Measurements from ENCODE around the gene TMEM204. TPM values are rescaled to one million over a fixed set of nuclear protein-coding genes. Genes with fewer than 3 reads are reported as not detected.

The TMEM204 gene
- polyA plus RNA-seq, 2 of the 4 experiments (the other 2 are of a cell fraction), result not detected

DNA sequence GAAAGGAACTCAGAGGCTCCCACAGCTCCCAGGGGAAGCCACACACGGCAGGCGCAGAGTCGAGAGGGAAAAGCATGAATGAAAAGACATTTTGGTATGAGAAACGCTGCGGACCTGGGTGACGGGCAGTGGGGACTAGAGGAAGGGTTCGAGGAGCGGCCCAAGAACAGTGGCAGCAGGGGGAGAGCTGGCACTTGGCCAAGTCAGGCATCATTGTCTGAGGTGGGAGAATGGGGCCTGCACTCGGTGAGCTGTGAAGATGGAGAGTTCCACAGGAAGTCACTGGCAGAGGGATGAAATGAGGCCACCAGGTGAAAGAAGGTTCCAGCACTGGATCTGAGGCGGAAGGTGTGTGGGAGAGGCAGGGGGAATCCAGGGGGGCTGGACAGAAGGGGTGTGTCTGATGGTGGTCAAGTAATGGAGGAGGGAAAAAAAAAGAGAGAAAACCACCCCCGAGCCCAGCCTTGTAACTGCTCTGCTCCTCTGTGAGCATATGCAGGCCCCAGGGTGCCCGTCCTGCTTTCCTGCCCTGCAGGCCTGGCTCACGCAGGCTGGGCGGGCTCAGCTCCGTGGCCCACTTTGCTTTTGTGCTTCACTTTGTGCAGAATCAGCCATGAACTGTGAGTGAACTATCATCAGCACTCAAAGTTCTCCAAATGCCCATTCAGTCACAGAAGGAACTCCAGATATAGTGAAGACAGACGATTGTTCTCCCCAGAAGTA is 31.8 kb downstream of the TMEM204 start:
- TF ChIP-seq CHD4 (IDR thresholded peaks at IDR 0.05; ENCODE audit: borderline replicate concordance), result no peak
- no peak for TF ChIP-seq CBX2 (IDR thresholded peaks at IDR 0.05; ENCODE audit: borderline replicate concordance, low read depth)
- TF ChIP-seq GATA3 (IDR thresholded peaks at IDR 0.05; ENCODE audit: borderline replicate concordance), result no peak
- TF ChIP-seq HEYL (CRISPR knock-in tag; IDR thresholded peaks at IDR 0.05), result no peak
- no peak for TF ChIP-seq EHMT2 (IDR thresholded peaks at IDR 0.05; ENCODE audit: low read depth)
- no peak for TF ChIP-seq SREBF2 (IDR thresholded peaks at IDR 0.05)
- TF ChIP-seq, protein P1, sequence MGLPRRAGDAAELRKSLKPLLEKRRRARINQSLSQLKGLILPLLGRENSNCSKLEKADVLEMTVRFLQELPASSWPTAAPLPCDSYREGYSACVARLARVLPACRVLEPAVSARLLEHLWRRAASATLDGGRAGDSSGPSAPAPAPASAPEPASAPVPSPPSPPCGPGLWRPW (IDR thresholded peaks at IDR 0.05), result no peak
- TF ChIP-seq TFCP2L1 (CRISPR knock-in tag; IDR thresholded peaks at IDR 0.05), result no peak
- TF ChIP-seq CBX8 (IDR thresholded peaks at IDR 0.05), result no peak
- no peak for TF ChIP-seq MAZ (IDR thresholded peaks at IDR 0.05; ENCODE audit: borderline replicate concordance, low read depth, low read length)
- TF ChIP-seq SMC3 (IDR thresholded peaks at IDR 0.05), result no peak
- no peak overlapping the region for H3K4me3 ChIP-seq
- H3K4me1 ChIP-seq, result no peaks in the 10 kb centered on the region
- no peaks in the 10 kb centered on the region for H3K9me3 ChIP-seq
- H3K27ac ChIP-seq, result no peak overlapping the region
- DNase-seq (ENCODE audit: low read depth in 1 of 2, low spot score in 1 of 2) (no peak), ATAC-seq (no peak), FAIRE-seq (no peak)
- ChIA-PET CTCF (no interaction called here), POLR2A (no interaction called here)
- no peak overlapping the region for H3K4me2 ChIP-seq
- WGBS (ENCODE audit: missing lambda C conversion rate), result 93% methylated on average over 16 of the region's 16 CpGs

- Histone ChIP-seq H3K4me1 (no peaks in the 10 kb centered on the region), H3K27ac (no peak overlapping the region), H3K4me3 (no peak overlapping the region), H3K9me3 (no peaks in the 10 kb centered on the region), H3K4me2 (no peak overlapping the region)
- ATAC-seq (no peak), DNase-seq (ENCODE audit: low read depth in 1 of 2, low spot score in 1 of 2) (no peak), FAIRE-seq (no peak)
- 87% methylated on average over 13 of the region's 13 CpGs for WGBS (ENCODE audit: missing lambda C conversion rate)
- ChIA-PET CTCF (interaction anchor here (1.1 kb wide), 1 partner anchor 9 kb away, joined by 3 read pairs; no protein-coding TSS in a partner anchor), POLR2A (interaction anchor here (0.9 kb wide), 1 partner anchor 7 kb away, joined by 5 read pairs; no protein-coding TSS in a partner anchor)
- TF ChIP-seq CBX8 (IDR thresholded peaks at IDR 0.05) (no peak), ESRRA (IDR thresholded peaks at IDR 0.05; ENCODE audit: borderline replicate concordance, low read length) (no peak), KDM5A (IDR thresholded peaks at IDR 0.05) (no peak), TFCP2L1 (CRISPR knock-in tag; IDR thresholded peaks at IDR 0.05) (no peak), ATOH8 (CRISPR knock-in tag; IDR thresholded peaks at IDR 0.05; ENCODE audit: low read depth) (no peak), RAD21 (conservative IDR thresholded peaks at IDR 0.05 in 1 of 2, IDR thresholded peaks at IDR 0.05 in 1 of 2) (no peak), ZSCAN20 (CRISPR knock-in tag; IDR thresholded peaks at IDR 0.05) (no peak), JUNB (IDR thresholded peaks at IDR 0.05) (no peak), MAFK (IDR thresholded peaks at IDR 0.05; ENCODE audit: partially characterized antibody) (no peak), CBX2 (IDR thresholded peaks at IDR 0.05; ENCODE audit: borderline replicate concordance, low read depth) (no peak), POLR2AphosphoS2 (conservative IDR thresholded peaks at IDR 0.05; ENCODE audit: low read length) (no peak), HOXA7 (CRISPR knock-in tag; IDR thresholded peaks at IDR 0.05) (no peak), MYC (IDR thresholded peaks at IDR 0.05; ENCODE audit: borderline replicate concordance, low read length) (no peak), NR3C1 (IDR thresholded peaks at IDR 0.05) (no peak), SMC3 (IDR thresholded peaks at IDR 0.05) (no peak), PHF8 (IDR thresholded peaks at IDR 0.05; ENCODE audit: borderline replicate concordance, low read depth) (no peak), SREBF2 (IDR thresholded peaks at IDR 0.05) (no peak)
- TF ChIP-seq, protein P2, sequence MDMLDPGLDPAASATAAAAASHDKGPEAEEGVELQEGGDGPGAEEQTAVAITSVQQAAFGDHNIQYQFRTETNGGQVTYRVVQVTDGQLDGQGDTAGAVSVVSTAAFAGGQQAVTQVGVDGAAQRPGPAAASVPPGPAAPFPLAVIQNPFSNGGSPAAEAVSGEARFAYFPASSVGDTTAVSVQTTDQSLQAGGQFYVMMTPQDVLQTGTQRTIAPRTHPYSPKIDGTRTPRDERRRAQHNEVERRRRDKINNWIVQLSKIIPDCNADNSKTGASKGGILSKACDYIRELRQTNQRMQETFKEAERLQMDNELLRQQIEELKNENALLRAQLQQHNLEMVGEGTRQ (IDR thresholded peaks at IDR 0.05), result no peak
- TF ChIP-seq, protein P3, sequence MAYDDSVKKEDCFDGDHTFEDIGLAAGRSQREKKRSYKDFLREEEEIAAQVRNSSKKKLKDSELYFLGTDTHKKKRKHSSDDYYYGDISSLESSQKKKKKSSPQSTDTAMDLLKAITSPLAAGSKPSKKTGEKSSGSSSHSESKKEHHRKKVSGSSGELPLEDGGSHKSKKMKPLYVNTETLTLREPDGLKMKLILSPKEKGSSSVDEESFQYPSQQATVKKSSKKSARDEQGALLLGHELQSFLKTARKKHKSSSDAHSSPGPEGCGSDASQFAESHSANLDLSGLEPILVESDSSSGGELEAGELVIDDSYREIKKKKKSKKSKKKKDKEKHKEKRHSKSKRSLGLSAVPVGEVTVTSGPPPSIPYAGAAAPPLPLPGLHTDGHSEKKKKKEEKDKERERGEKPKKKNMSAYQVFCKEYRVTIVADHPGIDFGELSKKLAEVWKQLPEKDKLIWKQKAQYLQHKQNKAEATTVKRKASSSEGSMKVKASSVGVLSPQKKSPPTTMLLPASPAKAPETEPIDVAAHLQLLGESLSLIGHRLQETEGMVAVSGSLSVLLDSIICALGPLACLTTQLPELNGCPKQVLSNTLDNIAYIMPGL (CRISPR knock-in tag; IDR thresholded peaks at IDR 0.05; ENCODE audit: borderline replicate concordance), result no peak
- TF ChIP-seq, protein P4, sequence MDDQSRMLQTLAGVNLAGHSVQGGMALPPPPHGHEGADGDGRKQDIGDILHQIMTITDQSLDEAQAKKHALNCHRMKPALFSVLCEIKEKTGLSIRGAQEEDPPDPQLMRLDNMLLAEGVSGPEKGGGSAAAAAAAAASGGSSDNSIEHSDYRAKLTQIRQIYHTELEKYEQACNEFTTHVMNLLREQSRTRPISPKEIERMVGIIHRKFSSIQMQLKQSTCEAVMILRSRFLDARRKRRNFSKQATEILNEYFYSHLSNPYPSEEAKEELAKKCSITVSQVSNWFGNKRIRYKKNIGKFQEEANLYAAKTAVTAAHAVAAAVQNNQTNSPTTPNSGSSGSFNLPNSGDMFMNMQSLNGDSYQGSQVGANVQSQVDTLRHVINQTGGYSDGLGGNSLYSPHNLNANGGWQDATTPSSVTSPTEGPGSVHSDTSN (IDR thresholded peaks at IDR 0.05), result no peak
Measured at GRCh38 chr16:1567988-1568387, 34.5 kb downstream of the TMEM204 start.
